ENCODE data around the gene SCGN.

SCGN gene

GRCh38 chr6:25640446-25640845, 11.6 kb upstream of the SCGN start:
- in situ Hi-C loops (cut with HindIII; ENCODE audit: low sequenced_read_pairs) = no loop called here

- in situ Hi-C loops (cut with HindIII; ENCODE audit: low sequenced_read_pairs) = no loop called here
These were observed 11.1 kb upstream of the SCGN start for GRCh38 chr6:25640891-25641290.

GRCh38 chr6:25641377-25641776, 10.6 kb upstream of the SCGN start:
- in situ Hi-C loops (cut with HindIII; ENCODE audit: low sequenced_read_pairs) = no loop called here

GRCh38 chr6:25641940-25642666, 9.9 kb upstream of the SCGN start:
- in situ Hi-C loops (cut with HindIII; ENCODE audit: low sequenced_read_pairs) = no loop called here

- in situ Hi-C loops (cut with HindIII; ENCODE audit: low sequenced_read_pairs) = no loop called here
These were observed 9.2 kb upstream of the SCGN start for GRCh38 chr6:25642667-25643328.

GRCh38 chr6:25645916-25646315, 6.1 kb upstream of the SCGN start:
- in situ Hi-C loops (cut with HindIII; ENCODE audit: low sequenced_read_pairs) = no loop called here

GRCh38 chr6:25649611-25650010, 2.4 kb upstream of the SCGN start:
- in situ Hi-C loops (cut with HindIII; ENCODE audit: low sequenced_read_pairs) = no loop called here

- in situ Hi-C loops (cut with HindIII; ENCODE audit: low sequenced_read_pairs) = no loop called here
These were observed 3.7 kb downstream of the SCGN start for GRCh38 chr6:25655723-25656122.

GRCh38 chr6:25659633-25660368, 7.8 kb downstream of the SCGN start:
- in situ Hi-C loops (cut with HindIII; ENCODE audit: low sequenced_read_pairs) = no loop called here

GRCh38 chr6:25660512-25660911, 8.5 kb downstream of the SCGN start:
- in situ Hi-C loops (cut with HindIII; ENCODE audit: low sequenced_read_pairs) = no loop called here

- in situ Hi-C loops (cut with HindIII; ENCODE audit: low sequenced_read_pairs) = no loop called here
These were observed 9.2 kb downstream of the SCGN start for GRCh38 chr6:25661129-25661779.

- in situ Hi-C loops (cut with HindIII; ENCODE audit: low sequenced_read_pairs) = no loop called here
These were observed 13.4 kb downstream of the SCGN start for GRCh38 chr6:25665455-25665854.

- in situ Hi-C loops (cut with HindIII; ENCODE audit: low sequenced_read_pairs) = no loop called here
These were observed 17.4 kb downstream of the SCGN start for GRCh38 chr6:25669413-25669812.

- in situ Hi-C loops (cut with HindIII; ENCODE audit: low sequenced_read_pairs) = no loop called here
These were observed 18.2 kb downstream of the SCGN start for GRCh38 chr6:25670208-25670607.

- in situ Hi-C loops (cut with HindIII; ENCODE audit: low sequenced_read_pairs) = no loop called here
These were observed 18.9 kb downstream of the SCGN start for GRCh38 chr6:25670793-25671513.

GRCh38 chr6:25671652-25672051, 19.6 kb downstream of the SCGN start:
- in situ Hi-C loops (cut with HindIII; ENCODE audit: low sequenced_read_pairs) = no loop called here

GRCh38 chr6:25675167-25675566, 23.2 kb downstream of the SCGN start:
- in situ Hi-C loops (cut with HindIII; ENCODE audit: low sequenced_read_pairs) = no loop called here

- in situ Hi-C loops (cut with HindIII; ENCODE audit: low sequenced_read_pairs) = no loop called here
These were observed 24.8 kb downstream of the SCGN start for GRCh38 chr6:25676775-25677174.

GRCh38 chr6:25681848-25682247, 29.8 kb downstream of the SCGN start:
- in situ Hi-C loops (cut with HindIII; ENCODE audit: low sequenced_read_pairs) = no loop called here

- in situ Hi-C loops (cut with HindIII; ENCODE audit: low sequenced_read_pairs) = no loop called here
These were observed 30.3 kb downstream of the SCGN start for GRCh38 chr6:25682324-25682723.

GRCh38 chr6:25684565-25684964, 32.5 kb downstream of the SCGN start:
- in situ Hi-C loops (cut with HindIII; ENCODE audit: low sequenced_read_pairs) = no loop called here

Measured in DLD1 (cell line).